ENCODE measurements around the gene NUDT17.

The NUDT17 gene

DNA sequence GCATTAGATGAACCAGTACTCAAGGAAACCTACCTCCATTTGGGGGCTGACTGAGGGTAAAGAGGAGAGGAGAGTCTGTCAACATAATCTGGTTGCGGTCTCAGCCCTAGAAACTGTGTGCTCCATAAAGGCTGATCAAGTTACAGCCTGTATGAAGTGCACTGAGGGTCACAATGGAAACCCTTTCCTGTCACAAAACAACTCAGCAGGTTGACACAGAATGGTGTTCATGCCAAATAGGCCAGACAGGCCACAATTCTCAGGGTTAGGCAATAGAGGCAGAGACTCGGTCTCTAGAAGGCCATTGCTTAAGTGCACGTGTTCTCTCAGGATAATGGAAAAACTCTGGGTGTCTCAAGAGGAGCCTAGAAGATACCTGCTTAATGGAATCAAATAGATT lies 44.3 kb downstream of the NUDT17 start:
- DNase-seq (ENCODE audit: low spot score), result no peak
- FAIRE-seq, result no peak

DNA sequence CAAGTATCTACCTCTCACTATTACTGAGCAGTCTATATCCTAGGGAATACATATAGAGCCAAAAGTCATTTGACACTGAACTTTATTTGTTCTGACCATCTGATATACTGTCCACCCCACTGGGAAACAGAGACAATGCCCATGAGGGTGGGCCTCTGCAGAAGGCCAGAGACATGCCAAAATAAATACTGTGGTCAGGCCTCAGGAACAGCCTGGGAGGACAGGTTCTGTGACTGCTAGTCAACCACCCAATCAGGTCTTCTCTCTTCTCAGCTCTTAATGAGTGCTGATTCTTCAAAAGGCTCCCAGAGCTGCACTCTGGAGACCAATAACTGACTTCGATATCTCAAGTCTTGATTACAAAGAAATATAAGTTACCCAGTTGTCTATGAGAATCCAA lies 45.7 kb downstream of the NUDT17 start:
- no peak for FAIRE-seq
- peak; percentile 17 for DNase-seq (ENCODE audit: low spot score)

DNA sequence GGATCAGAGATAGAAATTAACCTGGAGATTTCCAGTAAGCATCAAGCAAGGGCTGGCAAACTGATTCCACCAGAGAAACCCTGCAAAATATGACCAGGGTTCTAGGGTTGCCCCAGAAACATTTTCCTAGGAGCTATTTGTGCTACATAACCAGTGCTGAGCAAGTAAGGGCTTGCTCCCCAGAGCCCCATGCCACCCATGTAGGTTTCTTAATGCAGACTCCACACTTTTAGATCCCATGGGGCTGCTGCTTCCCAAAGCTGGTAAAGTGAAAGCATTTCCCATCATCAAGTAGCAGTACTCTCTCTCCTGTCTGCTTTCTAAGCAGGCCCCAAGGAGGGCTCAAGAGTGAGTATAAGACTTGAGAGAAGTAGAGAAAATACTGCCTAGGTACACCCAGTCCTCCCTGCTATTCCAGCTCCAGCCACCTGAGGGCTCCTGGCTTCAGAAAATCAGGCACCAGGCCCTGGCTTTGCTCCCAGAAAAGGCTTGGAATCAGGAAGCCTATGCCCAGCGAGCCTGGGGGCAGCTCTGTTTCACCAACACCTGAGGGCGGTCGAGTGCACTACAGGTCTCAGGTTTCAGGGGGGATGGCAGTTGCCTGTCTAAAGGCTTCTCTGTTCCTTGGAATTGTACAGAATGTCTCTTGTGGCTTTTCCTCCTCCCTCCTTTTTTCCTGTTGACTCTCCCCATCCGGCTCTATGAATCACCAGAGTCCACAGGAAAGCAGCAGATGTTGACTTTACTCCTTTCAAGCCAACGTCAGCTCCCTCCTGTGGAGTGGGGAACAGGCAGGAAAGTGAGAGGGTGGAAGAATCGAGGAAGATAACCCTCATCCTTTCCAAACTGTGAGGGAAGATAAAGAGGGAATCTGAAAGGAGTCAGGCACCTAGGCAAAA lies 46.4 kb downstream of the NUDT17 start:
- DNase-seq (ENCODE audit: low spot score) (peak; percentile 97), FAIRE-seq (no peak)

DNA sequence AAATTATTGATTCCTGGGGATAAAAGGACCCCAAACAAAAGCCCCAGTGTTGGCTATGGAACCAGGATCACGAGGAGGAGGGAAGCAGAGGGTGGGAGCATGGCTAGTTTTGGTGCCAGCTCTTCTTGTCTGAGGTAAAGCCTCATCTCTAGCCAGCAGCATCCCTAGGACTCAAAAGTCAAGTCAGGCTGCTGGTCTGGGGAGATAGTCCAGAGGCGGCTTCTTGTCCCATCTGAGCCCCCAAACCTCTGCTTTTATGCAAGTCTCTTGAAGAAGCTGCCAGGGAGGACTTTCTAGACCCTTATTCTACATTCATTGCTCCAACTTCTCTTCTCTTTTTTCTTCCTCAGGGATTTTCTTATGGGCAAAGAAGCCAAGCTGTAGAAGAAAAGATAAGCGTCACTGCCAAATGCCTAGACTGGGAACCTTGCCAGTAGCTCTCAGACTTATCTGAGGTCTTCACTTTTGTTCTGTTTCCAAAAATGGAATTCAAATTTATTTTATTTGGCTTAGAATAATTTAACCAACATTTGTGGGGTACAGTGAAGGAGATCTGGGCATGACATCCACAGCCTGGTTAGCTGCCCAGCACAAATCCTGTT lies 47.2 kb downstream of the NUDT17 start:
- no peak for FAIRE-seq

DNA sequence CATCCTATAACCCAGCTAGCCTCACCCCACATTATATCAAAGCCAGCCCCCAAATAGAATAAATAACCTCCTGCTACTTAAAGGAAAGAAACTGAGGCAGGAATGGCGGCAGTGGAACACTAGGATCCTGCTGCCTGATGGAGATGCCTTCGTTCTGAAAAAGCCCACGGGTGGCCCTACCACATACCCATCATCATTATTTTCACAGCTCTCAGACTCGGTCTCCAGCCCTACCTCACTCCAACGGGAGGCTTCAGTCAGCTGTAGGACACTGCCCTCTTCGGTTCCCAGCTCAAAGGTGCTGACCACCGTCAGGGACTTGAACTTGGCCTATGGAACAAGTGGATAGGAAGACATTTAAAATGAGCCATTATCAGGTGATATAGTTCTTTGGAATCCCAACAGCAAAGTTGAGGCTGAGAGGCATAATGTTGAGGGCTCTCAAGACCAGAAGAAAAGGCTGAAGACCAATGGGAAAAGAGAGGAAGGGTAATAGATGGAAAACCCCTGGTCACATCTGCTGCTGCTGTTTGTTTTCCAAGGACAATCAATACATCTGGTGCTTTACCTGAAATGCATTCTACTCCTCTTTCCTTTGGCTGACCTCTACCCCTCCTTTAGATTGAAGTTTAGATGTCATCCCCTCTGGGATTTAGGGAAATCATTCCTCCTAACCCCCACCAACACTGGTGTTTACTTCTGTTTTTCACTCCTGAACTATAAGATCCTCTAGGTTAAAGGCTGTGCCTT lies 48.1 kb downstream of the NUDT17 start:
- FAIRE-seq, result no peak
- DNase-seq (ENCODE audit: low spot score), result no peak

More for the DNA sequence above, 47.2 kb downstream of the NUDT17 start:
- DNase-seq (ENCODE audit: low spot score), result peak; percentile 22

DNA sequence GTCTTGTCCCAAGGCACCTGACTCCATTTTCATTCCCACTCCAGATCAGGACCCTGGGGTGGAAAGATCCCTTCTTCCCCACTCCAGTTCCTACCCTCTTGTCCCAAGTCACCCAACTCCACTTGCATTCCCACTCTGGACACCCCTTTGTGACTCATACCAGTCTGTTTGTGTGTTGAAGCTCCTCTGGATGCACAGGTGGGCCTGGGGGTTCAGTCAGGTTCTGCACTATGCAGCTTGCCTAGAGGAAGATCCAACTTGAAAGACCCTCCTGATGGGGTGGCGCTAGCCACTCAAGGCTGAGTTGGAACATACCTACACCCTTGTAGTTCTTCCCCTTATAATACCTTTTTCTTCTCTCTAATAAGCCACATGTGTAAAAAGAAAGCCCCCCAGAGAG lies 50.0 kb downstream of the NUDT17 start:
- FAIRE-seq (no peak), DNase-seq (ENCODE audit: low spot score) (no peak)

DNA sequence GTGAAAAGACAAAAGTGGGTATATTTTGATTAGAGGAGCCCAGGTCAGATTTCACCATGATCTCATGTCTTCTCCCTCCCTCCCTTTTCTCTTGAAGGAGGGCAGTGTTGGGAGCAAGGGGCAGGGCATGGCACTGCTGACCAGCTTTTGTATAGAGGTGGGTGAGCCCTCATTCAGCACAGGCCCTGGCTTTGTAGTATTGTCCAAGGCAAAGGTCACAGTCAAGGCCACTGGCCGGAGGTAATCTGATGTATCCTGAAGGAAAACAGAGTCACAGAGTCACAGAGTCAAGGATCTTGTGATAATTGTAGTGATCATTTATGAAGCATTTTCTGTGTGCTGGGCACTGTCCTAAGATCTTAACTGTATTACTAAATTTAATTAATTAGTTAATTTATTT lies 52.5 kb downstream of the NUDT17 start:
- DNase-seq (ENCODE audit: low spot score) (no peak), FAIRE-seq (no peak)
